OCI-LY3 (cell line): Measurements from ENCODE around the gene IER5.

Experiments
- H2AFZ ChIP-seq: fragments of 200-600, 300-600 bp; shearing (Covaris generic); 2 replicates; pipeline ENCODE4 v1.6.0; 2014; ENCODE audit warnings: antibody characterized with exemption, low read depth, low read length
- H3K27ac ChIP-seq: fragments of 200-600, 300-600 bp; sonication (generic); 2 replicates; pipeline ENCODE4 v1.5.1; 2014; ENCODE audit warnings: mild to moderate bottlenecking, low read length, moderate library complexity, mixed read lengths
- H3K27me3 ChIP-seq: fragments of 200-600, 300-600 bp; sonication (generic); 2 replicates; pipeline ENCODE4 v1.6.1; 2014; ENCODE audit warnings: low read depth, low read length, mixed read lengths
- H3K36me3 ChIP-seq: fragments of 200-600, 300-600 bp; sonication (generic); replicated peaks from 2 replicates; pipeline ENCODE3; 2014; ENCODE audit warnings: low read depth, low read length, mixed read lengths
- H3K4me1 ChIP-seq: fragments of 300-600, 200-600 bp; sonication (generic); 2 replicates; pipeline ENCODE4 v1.6.1; 2014; ENCODE audit warnings: low read length, mixed read lengths
- H3K4me2 ChIP-seq: fragments of 200-600, 300-600 bp; sonication (generic); 2 replicates; pipeline ENCODE4 v1.6.1; 2014; ENCODE audit warnings: low read length, mixed read lengths
- H3K4me3 ChIP-seq: fragments of 300-600, 200-600 bp; sonication (generic); 2 replicates; pipeline ENCODE4 v1.5.1; 2014; ENCODE audit warnings: antibody characterized with exemption, mild to moderate bottlenecking, low read length, moderate library complexity
- H3K79me2 ChIP-seq: fragments of 300-600, 200-600 bp; shearing (Covaris generic); 2 replicates; pipeline ENCODE4 v1.6.1; 2014; ENCODE audit warnings: mild to moderate bottlenecking, low read length, mixed read lengths
- H3K9ac ChIP-seq: fragments of 300-600, 200-600 bp; shearing (Covaris generic); 2 replicates; pipeline ENCODE4 v1.6.0; 2014; ENCODE audit warnings: mild to moderate bottlenecking, low read length, moderate library complexity
- H3K9me3 ChIP-seq: fragments of 200-600, 300-600 bp; shearing (Covaris generic); 2 replicates; pipeline ENCODE4 v1.6.1; 2014; ENCODE audit warnings: low read length, mixed read lengths; ENCODE audit not compliant: insufficient read depth
- H4K20me1 ChIP-seq: fragments of 200-600, 300-600 bp; sonication (generic); 2 replicates; pipeline ENCODE4 v1.6.1; 2016; ENCODE audit warnings: low read length, mixed read lengths; ENCODE audit not compliant: insufficient read depth
- EZH2phosphoT487 ChIP-seq: fragments of 200-600 bp; shearing (Covaris generic); IDR thresholded peaks from 2 replicates; pipeline ENCODE4 v1.6.1; 2018; ENCODE audit warnings: antibody characterized with exemption, mixed run types, low read depth
- TF ChIP-seq, protein P1 (sequence below): fragments of 200-600, 300-600 bp; sonication (generic); IDR thresholded peaks from 2 replicates; pipeline ENCODE4 v1.5.1; 2014; ENCODE audit warnings: antibody characterized with exemption, low read length, low read depth

The IER5 gene

GRCh38 chr1:181087400-181087901 lies 1.0 kb upstream of the IER5 start:
- TF ChIP-seq, protein P1, sequence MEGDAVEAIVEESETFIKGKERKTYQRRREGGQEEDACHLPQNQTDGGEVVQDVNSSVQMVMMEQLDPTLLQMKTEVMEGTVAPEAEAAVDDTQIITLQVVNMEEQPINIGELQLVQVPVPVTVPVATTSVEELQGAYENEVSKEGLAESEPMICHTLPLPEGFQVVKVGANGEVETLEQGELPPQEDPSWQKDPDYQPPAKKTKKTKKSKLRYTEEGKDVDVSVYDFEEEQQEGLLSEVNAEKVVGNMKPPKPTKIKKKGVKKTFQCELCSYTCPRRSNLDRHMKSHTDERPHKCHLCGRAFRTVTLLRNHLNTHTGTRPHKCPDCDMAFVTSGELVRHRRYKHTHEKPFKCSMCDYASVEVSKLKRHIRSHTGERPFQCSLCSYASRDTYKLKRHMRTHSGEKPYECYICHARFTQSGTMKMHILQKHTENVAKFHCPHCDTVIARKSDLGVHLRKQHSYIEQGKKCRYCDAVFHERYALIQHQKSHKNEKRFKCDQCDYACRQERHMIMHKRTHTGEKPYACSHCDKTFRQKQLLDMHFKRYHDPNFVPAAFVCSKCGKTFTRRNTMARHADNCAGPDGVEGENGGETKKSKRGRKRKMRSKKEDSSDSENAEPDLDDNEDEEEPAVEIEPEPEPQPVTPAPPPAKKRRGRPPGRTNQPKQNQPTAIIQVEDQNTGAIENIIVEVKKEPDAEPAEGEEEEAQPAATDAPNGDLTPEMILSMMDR: no peak
- TF ChIP-seq EZH2phosphoT487: no peak
- peak overlapping the region; percentile 77 for H3K9ac ChIP-seq
- peaks cover 34% of the 10 kb centered on the region for H3K36me3 ChIP-seq
- peak overlapping the region; percentile 86 for H3K4me3 ChIP-seq
- peaks cover 9% of the 10 kb centered on the region for H3K27me3 ChIP-seq
- no peak overlapping the region for H2AFZ ChIP-seq
- peaks cover 57% of the 10 kb centered on the region for H3K79me2 ChIP-seq
- H3K4me2 ChIP-seq: peak overlapping the region; percentile 94
- peaks cover 46% of the 10 kb centered on the region for H3K4me1 ChIP-seq
- H4K20me1 ChIP-seq: peaks cover 26% of the 10 kb centered on the region
- H3K9me3 ChIP-seq: no peaks in the 10 kb centered on the region
- peak overlapping the region; percentile 86 for H3K27ac ChIP-seq

GRCh38 chr1:181089017-181089675 lies 646 bp downstream of the IER5 start:
- Histone ChIP-seq H3K4me1 (peaks cover 54% of the 10 kb centered on the region), H3K27me3 (peaks cover 8% of the 10 kb centered on the region), H3K9me3 (no peaks in the 10 kb centered on the region), H4K20me1 (peaks cover 43% of the 10 kb centered on the region), H3K9ac (peak overlapping the region; percentile 100), H3K27ac (peak overlapping the region; percentile 98), H3K4me3 (peak overlapping the region; percentile 86), H3K36me3 (peaks cover 48% of the 10 kb centered on the region), H3K4me2 (peak overlapping the region; percentile 64), H2AFZ (no peak overlapping the region), H3K79me2 (peaks cover 73% of the 10 kb centered on the region)
- no peak for TF ChIP-seq EZH2phosphoT487
- TF ChIP-seq, protein P1: no peak

GRCh38 chr1:181089676-181090544 lies 1.4 kb downstream of the IER5 start:
- H3K9ac ChIP-seq: peak overlapping the region; percentile 100
- H3K4me3 ChIP-seq: peak overlapping the region; percentile 86
- peak overlapping the region; percentile 70 for H3K4me2 ChIP-seq
- H3K36me3 ChIP-seq: peaks cover 56% of the 10 kb centered on the region
- peaks cover 8% of the 10 kb centered on the region for H3K27me3 ChIP-seq
- peaks cover 81% of the 10 kb centered on the region for H3K79me2 ChIP-seq
- no peak for TF ChIP-seq EZH2phosphoT487
- TF ChIP-seq, protein P1: no peak
- no peaks in the 10 kb centered on the region for H3K9me3 ChIP-seq
- H4K20me1 ChIP-seq: peaks cover 51% of the 10 kb centered on the region
- no peak overlapping the region for H2AFZ ChIP-seq
- peak overlapping the region; percentile 98 for H3K27ac ChIP-seq
- H3K4me1 ChIP-seq: peaks cover 55% of the 10 kb centered on the region

DNA sequence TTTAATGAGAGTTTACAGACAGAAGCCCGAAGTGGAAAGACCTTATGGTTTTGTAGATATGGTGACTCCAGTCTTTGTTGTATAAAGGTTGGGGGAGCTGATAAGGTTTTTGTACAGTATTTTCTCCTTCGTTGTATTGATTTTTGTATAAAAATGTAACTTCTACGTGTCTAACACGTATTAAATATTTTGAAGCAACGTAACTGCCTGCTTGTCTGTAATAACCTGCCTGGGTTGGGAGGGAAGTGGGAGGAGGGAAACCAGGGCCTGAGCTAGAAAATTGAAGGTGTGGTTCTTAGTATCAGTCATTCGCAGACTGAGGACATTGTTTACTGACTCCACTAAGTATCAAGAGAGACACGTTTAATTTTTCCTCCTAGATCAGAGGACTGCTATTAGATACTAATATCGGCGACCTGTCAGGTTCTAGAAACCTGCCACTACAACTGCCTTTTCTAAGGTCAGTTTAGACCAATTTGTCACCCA lies 2.2 kb downstream of the IER5 start:
- Histone ChIP-seq H3K79me2 (peaks cover 86% of the 10 kb centered on the region), H3K36me3 (peaks cover 60% of the 10 kb centered on the region), H3K4me1 (peaks cover 57% of the 10 kb centered on the region), H2AFZ (no peak overlapping the region), H3K27me3 (peaks cover 5% of the 10 kb centered on the region; the same call in 1 of the 2 replicates), H3K9me3 (no peaks in the 10 kb centered on the region), H3K4me2 (peak overlapping the region; percentile 70), H3K9ac (peak overlapping the region; percentile 100), H4K20me1 (peaks cover 59% of the 10 kb centered on the region), H3K4me3 (peak overlapping the region; percentile 86), H3K27ac (peak overlapping the region; percentile 98)
- TF ChIP-seq, protein P1: no peak
- no peak for TF ChIP-seq EZH2phosphoT487
